K562 (cell line): ENCODE measurements around the gene SCMH1. TPM values are rescaled to one million over a fixed set of nuclear protein-coding genes. Genes with fewer than 3 reads are reported as not detected.
A peak's percentile ranks its signal among the peaks of the same experiment; 100 is the strongest.

Experiments
- ATAC-seq: fragments of 200-7000 bp; cut with Tn5 transposase; 3 replicates; pipeline ENCODE4 v1.9.1; 2020; ENCODE audit warnings: moderate library complexity
- BruUV-seq: library from RNA; stranded (reverse); fragments of 400-500 nt; replicated peaks from 2 replicates; lab custom pipeline; 2021; lab: Mats Ljungman, UMichigan
- CTCF ChIA-PET: fragments of 300-600 bp; formaldehyde crosslinking; extraction: SDS; loops from one replicate; lab custom pipeline; 2021; ENCODE audit warnings: low intra/inter-chr PET ratio; lab: Yijun Ruan, JAX
- POLR2A ChIA-PET: fragments of 300-600, 350-650 bp; sonication (Branson Sonifier 250); formaldehyde crosslinking; extraction: SDS; loops from one replicate; lab custom pipeline; 2021; ENCODE audit warnings: antibody characterized with exemption, inconsistent platforms; lab: Yijun Ruan, JAX
- DNase-seq, 4 experiments: peaks; one replicate each; pipeline versions ENCODE4 v3.0.0 to v3.0.0-alpha.2; 2011 to 2018; ENCODE audit warnings: low spot score in 3 of 4, mixed read lengths in 3 of 4; ENCODE audit errors: extremely low read depth in 1 of 4
- FAIRE-seq: peaks from 2 replicates; lab custom pipeline; 2011; peaks lifted over from hg19 to GRCh38; lab: Jason Lieb, UNC
- H2AFZ ChIP-seq: 2 replicates; pipeline ENCODE4 v1.6.0; 2011; ENCODE audit warnings: low read depth, low read length, control low read depth, inconsistent platforms
- H3K27ac ChIP-seq: fragments of 200-600 bp; 3 replicates; pipeline ENCODE4 v1.8.0; 2011; ENCODE audit warnings: low read depth, mild to moderate bottlenecking, control low read depth, inconsistent platforms, low read length, moderate library complexity, mixed read lengths; ENCODE audit errors: extremely low read depth
- H3K27me3 ChIP-seq, 2 experiments: fragments of 300-600 bp in 1 of 2; 2 replicates in 1 of 2; 3 replicates in 1 of 2; pipeline versions ENCODE4 v1.6.0 to v1.8.0; 2011; ENCODE audit warnings: inconsistent platforms in 2 of 2, low read length in 2 of 2, mild to moderate bottlenecking in 1 of 2, mixed read lengths in 1 of 2, moderate library complexity in 1 of 2; ENCODE audit not compliant: control insufficient read depth in 2 of 2, insufficient read depth in 2 of 2
- H3K36me3 ChIP-seq: fragments of 300-600 bp; 3 replicates; pipeline ENCODE4 v1.8.0; 2011; ENCODE audit warnings: mild to moderate bottlenecking, low read length, inconsistent platforms; ENCODE audit not compliant: control insufficient read depth, insufficient read depth
- H3K4me1 ChIP-seq, 2 experiments: fragments of 200-600 bp in 1 of 2; replicated peaks in 1 of 2; 2 replicates in 1 of 2; 3 replicates in 1 of 2; pipeline versions ENCODE4 v1.5.1 to v1.8.0; 2011; ENCODE audit warnings: inconsistent platforms in 2 of 2, low read length in 2 of 2, mild to moderate bottlenecking in 1 of 2, mixed read lengths in 1 of 2, moderate library complexity in 1 of 2; ENCODE audit not compliant: control insufficient read depth in 2 of 2, insufficient read depth in 2 of 2
- H3K4me2 ChIP-seq: 2 replicates; pipeline ENCODE4 v1.6.1; 2011; ENCODE audit warnings: low read length, control low read depth, inconsistent platforms, mixed read lengths; ENCODE audit not compliant: insufficient read depth
- H3K4me3 ChIP-seq: fragments of 200-600 bp; sonication (generic), shearing (Covaris generic); 2 replicates; pipeline ENCODE4 v1.5.1; 2016; ENCODE audit warnings: control low read depth, inconsistent platforms
- H3K79me2 ChIP-seq: fragments of 200-600 bp; 3 replicates; pipeline ENCODE4 v1.8.0; 2011; ENCODE audit warnings: low read length, inconsistent platforms; ENCODE audit not compliant: control insufficient read depth, insufficient read depth
- H3K9ac ChIP-seq, 2 experiments: 2 replicates each; pipeline versions ENCODE4 v1.6.0 to v1.6.1; 2011; ENCODE audit warnings: low read depth in 2 of 2, low read length in 2 of 2, control low read depth in 1 of 2, inconsistent platforms in 1 of 2, mild to moderate bottlenecking in 1 of 2, mixed read lengths in 1 of 2; ENCODE audit not compliant: insufficient read depth in 1 of 2
- H3K9me1 ChIP-seq: one replicate; pipeline ENCODE4 v1.6.0; 2011; ENCODE audit warnings: inconsistent platforms, mild to moderate bottlenecking, low read length, moderate library complexity; ENCODE audit not compliant: control insufficient read depth, insufficient read depth
- H3K9me3 ChIP-seq: replicated peaks from 2 replicates; pipeline ENCODE4 v1.5.1; 2011; ENCODE audit warnings: low read depth, low read length, inconsistent platforms; ENCODE audit not compliant: control insufficient read depth, insufficient read depth
- H4K20me1 ChIP-seq: replicated peaks from 2 replicates; pipeline ENCODE4 v1.6.1; 2011; ENCODE audit warnings: low read length, inconsistent platforms, mixed read lengths; ENCODE audit not compliant: control insufficient read depth, insufficient read depth
- ZNF134 ChIP-seq: fragments of 250-450 bp; sonication (Bioruptor Pico); conservative IDR thresholded peaks from 2 replicates; pipeline ENCODE4 v1.4.0; 2020
- WGBS: fragments of 100-300 bp; shearing (Covaris generic); methylation state at CpG from one replicate; pipeline ENCODE4 v1.1.6; 2016; ENCODE audit warnings: low coverage, mixed read lengths; ENCODE audit not compliant: insufficient coverage; ENCODE audit errors: missing lambda C conversion rate; 5-methylcytosine and 5-hydroxymethylcytosine counted together
- in situ Hi-C: fragments of 300-500 bp; cut with MboI; formaldehyde crosslinking; loops from 4 replicates; pipeline ENCODE4 v1.15.0; 2018; ENCODE audit warnings: inconsistent platforms, mixed read lengths
- intact Hi-C: fragments of 100-400 bp; cut with micrococcal nuclease; formaldehyde crosslinking; loops from 2 replicates; pipeline ENCODE4 v1.14.2; 2022
- polyA plus RNA-seq, 8 experiments: library from polyadenylated mRNA; depleted of rRNA in 4 of 8; stranded (reverse) in 5 of 8; unstranded in 3 of 8; fragments of >200 nt; fragmentation: Nextera tagmentation in 2 of 8; fragmentation: Illumina TruSeq in 1 of 8; extraction: Ambion mirVana in 2 of 8; extraction: Trizol in 1 of 8; gene quantifications; 2 replicates each; pipeline versions ENCODE4 v1.2.1 to v1.2.3, GENCODE V29; 2011 to 2014; ENCODE audit warnings: inconsistent platforms in 1 of 8, missing spikeins in 1 of 8
- total RNA-seq, 7 experiments: library from RNA; depleted of rRNA in 6 of 7; stranded (reverse); fragments of >200 nt in 6 of 7; fragmentation: Illumina TruSeq in 2 of 7; extraction: Trizol in 2 of 7; gene quantifications; 2 replicates each; pipeline versions ENCODE4 v1.2.1 to v1.2.3, GENCODE V29; 2011 to 2021; ENCODE audit warnings: low replicate concordance in 1 of 7
- TF ChIP-seq, protein P1 (sequence below), 2 experiments: fragments of 250-450 bp in 1 of 2; fragments of 450-650 bp in 1 of 2; sonication (Bioruptor Pico) in 1 of 2; IDR thresholded peaks; 2 replicates each; pipeline versions ENCODE4 v1.6.1 to v1.8.0; 2016 to 2021; ENCODE audit warnings: mild to moderate bottlenecking in 2 of 2, moderate library complexity in 2 of 2, missing compliant biosample characterization in 1 of 2, missing genetic modification characterization in 1 of 2
- TF ChIP-seq, protein P2 (sequence below): fragments of 450-650 bp; formaldehyde crosslinking; IDR thresholded peaks from 2 replicates; pipeline ENCODE4 v1.4.0; 2022; ENCODE audit warnings: mild to moderate bottlenecking, moderate library complexity
- TF ChIP-seq, protein P3 (sequence below): fragments of 250-450 bp; sonication (Bioruptor Pico); IDR thresholded peaks from 2 replicates; pipeline ENCODE4 v1.8.0; 2021; ENCODE audit warnings: moderate library complexity, mild to moderate bottlenecking, inconsistent platforms
- TF ChIP-seq, protein P4 (sequence below), 2 experiments: fragments of 450-650 bp; formaldehyde crosslinking in 1 of 2; IDR thresholded peaks; 2 replicates each; pipeline versions ENCODE4 v1.4.0 to v1.6.1; 2014 to 2020; ENCODE audit warnings: mild to moderate bottlenecking in 2 of 2, borderline replicate concordance in 1 of 2, low read depth in 1 of 2

Gene SCMH1
- total and polyA plus RNA-seq, 9 of the 15 experiments (the other 6 are each of a cell fraction or from before 2014, with no cell fraction given), result 8.5 to 37.0 (median 26.8) TPM

DNA sequence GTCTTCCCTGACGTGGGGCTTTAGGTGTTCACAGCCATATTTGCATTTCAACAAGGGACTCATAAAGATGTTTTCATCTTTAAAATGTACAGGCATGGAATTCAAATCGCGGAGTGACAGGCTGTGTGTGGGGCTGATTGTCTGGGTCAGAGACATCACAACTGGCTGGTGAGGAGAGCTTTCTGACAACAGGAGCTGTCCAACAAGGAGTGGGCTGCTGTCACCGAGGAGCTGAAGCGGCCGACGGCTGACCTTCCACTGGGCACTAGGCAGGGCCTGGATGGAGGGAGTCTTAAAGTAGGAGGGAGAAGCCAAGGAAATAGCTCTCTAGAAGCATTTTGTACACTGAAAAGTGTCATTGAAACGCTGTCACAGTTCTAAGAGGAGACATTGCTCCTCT lies 30.5 kb upstream of the SCMH1 start:
- ATAC-seq, result no peak
- peaks cover 28 to 51% of the 10 kb centered on the region in 2 experiments; a peak in 4 of 5 replicates for H3K27me3 ChIP-seq
- CTCF ChIA-PET, result no interaction called here
- no peaks in the 10 kb centered on the region for H3K4me1 ChIP-seq
- no TSS peak for BruUV-seq
- H2AFZ ChIP-seq, result no peak overlapping the region
- FAIRE-seq, result no peak
- H3K4me3 ChIP-seq, result no peak overlapping the region
- H3K4me2 ChIP-seq, result no peak overlapping the region
- no peaks in the 10 kb centered on the region for H3K36me3 ChIP-seq
- WGBS, result 2% methylated on average over 8 of the region's 8 CpGs
- H3K9ac ChIP-seq, result no peak overlapping the region
- H3K27ac ChIP-seq, result no peak overlapping the region
- no peak for DNase-seq
- H4K20me1 ChIP-seq, result peaks cover 12% of the 10 kb centered on the region; the same call in 1 of the 2 replicates
- in situ Hi-C loops, result no loop called here
- intact Hi-C loops, result no loop called here
- no peaks in the 10 kb centered on the region for H3K79me2 ChIP-seq
- H3K9me1 ChIP-seq, result no peaks in the 10 kb centered on the region
- no peaks in the 10 kb centered on the region for H3K9me3 ChIP-seq
- POLR2A ChIA-PET, result no interaction called here
- TF ChIP-seq, protein P1, sequence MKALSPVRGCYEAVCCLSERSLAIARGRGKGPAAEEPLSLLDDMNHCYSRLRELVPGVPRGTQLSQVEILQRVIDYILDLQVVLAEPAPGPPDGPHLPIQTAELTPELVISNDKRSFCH (CRISPR knock-in tag; IDR thresholded peaks at IDR 0.05), result no peak
- TF ChIP-seq, protein P1 (tag; IDR thresholded peaks at IDR 0.05), result no peak
- no peak for TF ChIP-seq ZNF134 (CRISPR knock-in tag)
- TF ChIP-seq, protein P2, sequence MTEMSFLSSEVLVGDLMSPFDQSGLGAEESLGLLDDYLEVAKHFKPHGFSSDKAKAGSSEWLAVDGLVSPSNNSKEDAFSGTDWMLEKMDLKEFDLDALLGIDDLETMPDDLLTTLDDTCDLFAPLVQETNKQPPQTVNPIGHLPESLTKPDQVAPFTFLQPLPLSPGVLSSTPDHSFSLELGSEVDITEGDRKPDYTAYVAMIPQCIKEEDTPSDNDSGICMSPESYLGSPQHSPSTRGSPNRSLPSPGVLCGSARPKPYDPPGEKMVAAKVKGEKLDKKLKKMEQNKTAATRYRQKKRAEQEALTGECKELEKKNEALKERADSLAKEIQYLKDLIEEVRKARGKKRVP, result no peak
- TF ChIP-seq, protein P3, sequence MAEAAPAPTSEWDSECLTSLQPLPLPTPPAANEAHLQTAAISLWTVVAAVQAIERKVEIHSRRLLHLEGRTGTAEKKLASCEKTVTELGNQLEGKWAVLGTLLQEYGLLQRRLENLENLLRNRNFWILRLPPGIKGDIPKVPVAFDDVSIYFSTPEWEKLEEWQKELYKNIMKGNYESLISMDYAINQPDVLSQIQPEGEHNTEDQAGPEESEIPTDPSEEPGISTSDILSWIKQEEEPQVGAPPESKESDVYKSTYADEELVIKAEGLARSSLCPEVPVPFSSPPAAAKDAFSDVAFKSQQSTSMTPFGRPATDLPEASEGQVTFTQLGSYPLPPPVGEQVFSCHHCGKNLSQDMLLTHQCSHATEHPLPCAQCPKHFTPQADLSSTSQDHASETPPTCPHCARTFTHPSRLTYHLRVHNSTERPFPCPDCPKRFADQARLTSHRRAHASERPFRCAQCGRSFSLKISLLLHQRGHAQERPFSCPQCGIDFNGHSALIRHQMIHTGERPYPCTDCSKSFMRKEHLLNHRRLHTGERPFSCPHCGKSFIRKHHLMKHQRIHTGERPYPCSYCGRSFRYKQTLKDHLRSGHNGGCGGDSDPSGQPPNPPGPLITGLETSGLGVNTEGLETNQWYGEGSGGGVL (CRISPR knock-in tag), result no peak
- TF ChIP-seq, protein P4, sequence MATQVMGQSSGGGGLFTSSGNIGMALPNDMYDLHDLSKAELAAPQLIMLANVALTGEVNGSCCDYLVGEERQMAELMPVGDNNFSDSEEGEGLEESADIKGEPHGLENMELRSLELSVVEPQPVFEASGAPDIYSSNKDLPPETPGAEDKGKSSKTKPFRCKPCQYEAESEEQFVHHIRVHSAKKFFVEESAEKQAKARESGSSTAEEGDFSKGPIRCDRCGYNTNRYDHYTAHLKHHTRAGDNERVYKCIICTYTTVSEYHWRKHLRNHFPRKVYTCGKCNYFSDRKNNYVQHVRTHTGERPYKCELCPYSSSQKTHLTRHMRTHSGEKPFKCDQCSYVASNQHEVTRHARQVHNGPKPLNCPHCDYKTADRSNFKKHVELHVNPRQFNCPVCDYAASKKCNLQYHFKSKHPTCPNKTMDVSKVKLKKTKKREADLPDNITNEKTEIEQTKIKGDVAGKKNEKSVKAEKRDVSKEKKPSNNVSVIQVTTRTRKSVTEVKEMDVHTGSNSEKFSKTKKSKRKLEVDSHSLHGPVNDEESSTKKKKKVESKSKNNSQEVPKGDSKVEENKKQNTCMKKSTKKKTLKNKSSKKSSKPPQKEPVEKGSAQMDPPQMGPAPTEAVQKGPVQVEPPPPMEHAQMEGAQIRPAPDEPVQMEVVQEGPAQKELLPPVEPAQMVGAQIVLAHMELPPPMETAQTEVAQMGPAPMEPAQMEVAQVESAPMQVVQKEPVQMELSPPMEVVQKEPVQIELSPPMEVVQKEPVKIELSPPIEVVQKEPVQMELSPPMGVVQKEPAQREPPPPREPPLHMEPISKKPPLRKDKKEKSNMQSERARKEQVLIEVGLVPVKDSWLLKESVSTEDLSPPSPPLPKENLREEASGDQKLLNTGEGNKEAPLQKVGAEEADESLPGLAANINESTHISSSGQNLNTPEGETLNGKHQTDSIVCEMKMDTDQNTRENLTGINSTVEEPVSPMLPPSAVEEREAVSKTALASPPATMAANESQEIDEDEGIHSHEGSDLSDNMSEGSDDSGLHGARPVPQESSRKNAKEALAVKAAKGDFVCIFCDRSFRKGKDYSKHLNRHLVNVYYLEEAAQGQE (IDR thresholded peaks at IDR 0.05; ENCODE audit: borderline replicate concordance), result peak; percentile 77
- TF ChIP-seq, protein P4 (CRISPR knock-in tag; IDR thresholded peaks at IDR 0.05; ENCODE audit: low read depth), result no peak
